ENCODE measurements around the gene DAP. TPM values are rescaled to one million over a fixed set of nuclear protein-coding genes. Genes with fewer than 3 reads are reported as not detected.

DAP gene
- total and polyA plus RNA-seq, 2 of the 13 experiments (the other 11 are each of a cell fraction or from before 2014, with no cell fraction given): 22.0 to 57.5 TPM

DNA sequence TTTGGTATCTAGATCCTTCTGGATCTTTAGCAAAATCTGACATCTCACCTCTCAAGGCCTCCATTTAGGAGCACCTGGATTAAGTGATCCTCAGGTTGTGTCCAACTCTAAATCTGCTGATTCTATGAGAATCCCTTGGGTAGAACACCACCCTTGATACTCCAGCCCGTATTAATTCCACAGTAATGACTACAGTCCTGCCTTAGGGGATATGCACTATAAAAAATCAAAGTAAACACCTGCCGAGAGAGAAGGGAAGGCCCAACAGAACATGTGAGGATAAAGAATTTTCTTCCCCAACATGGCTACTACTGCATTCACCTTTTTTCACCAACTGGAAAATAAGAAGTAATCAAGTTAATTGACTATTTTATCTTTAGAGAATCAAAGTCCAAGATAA, 27.6 kb downstream of the DAP start:
- CTCF ChIA-PET (ENCODE audit: low intra/inter-chr PET ratio, low total read pairs): no interaction called here
- no peak for DNase-seq (ENCODE audit: low spot score)
- TF ChIP-seq ZNF552 (CRISPR knock-in tag; IDR thresholded peaks at IDR 0.05; ENCODE audit: borderline replicate concordance) (no peak), JDP2 (CRISPR knock-in tag; IDR thresholded peaks at IDR 0.05; ENCODE audit: borderline replicate concordance) (no peak), ZNF3 (CRISPR knock-in tag; IDR thresholded peaks at IDR 0.05) (no peak), RXRB (CRISPR knock-in tag; IDR thresholded peaks at IDR 0.05; ENCODE audit: borderline replicate concordance) (no peak), FOXP4 (CRISPR knock-in tag; IDR thresholded peaks at IDR 0.05) (no peak), ZNF570 (CRISPR knock-in tag; IDR thresholded peaks at IDR 0.05; ENCODE audit: borderline replicate concordance) (no peak), NR2F6 (IDR thresholded peaks at IDR 0.05) (no peak), NR2F6 (CRISPR knock-in tag; IDR thresholded peaks at IDR 0.05) (no peak), THRA (CRISPR knock-in tag; IDR thresholded peaks at IDR 0.05; ENCODE audit: borderline replicate concordance) (no peak)
- TF ChIP-seq, protein P1, sequence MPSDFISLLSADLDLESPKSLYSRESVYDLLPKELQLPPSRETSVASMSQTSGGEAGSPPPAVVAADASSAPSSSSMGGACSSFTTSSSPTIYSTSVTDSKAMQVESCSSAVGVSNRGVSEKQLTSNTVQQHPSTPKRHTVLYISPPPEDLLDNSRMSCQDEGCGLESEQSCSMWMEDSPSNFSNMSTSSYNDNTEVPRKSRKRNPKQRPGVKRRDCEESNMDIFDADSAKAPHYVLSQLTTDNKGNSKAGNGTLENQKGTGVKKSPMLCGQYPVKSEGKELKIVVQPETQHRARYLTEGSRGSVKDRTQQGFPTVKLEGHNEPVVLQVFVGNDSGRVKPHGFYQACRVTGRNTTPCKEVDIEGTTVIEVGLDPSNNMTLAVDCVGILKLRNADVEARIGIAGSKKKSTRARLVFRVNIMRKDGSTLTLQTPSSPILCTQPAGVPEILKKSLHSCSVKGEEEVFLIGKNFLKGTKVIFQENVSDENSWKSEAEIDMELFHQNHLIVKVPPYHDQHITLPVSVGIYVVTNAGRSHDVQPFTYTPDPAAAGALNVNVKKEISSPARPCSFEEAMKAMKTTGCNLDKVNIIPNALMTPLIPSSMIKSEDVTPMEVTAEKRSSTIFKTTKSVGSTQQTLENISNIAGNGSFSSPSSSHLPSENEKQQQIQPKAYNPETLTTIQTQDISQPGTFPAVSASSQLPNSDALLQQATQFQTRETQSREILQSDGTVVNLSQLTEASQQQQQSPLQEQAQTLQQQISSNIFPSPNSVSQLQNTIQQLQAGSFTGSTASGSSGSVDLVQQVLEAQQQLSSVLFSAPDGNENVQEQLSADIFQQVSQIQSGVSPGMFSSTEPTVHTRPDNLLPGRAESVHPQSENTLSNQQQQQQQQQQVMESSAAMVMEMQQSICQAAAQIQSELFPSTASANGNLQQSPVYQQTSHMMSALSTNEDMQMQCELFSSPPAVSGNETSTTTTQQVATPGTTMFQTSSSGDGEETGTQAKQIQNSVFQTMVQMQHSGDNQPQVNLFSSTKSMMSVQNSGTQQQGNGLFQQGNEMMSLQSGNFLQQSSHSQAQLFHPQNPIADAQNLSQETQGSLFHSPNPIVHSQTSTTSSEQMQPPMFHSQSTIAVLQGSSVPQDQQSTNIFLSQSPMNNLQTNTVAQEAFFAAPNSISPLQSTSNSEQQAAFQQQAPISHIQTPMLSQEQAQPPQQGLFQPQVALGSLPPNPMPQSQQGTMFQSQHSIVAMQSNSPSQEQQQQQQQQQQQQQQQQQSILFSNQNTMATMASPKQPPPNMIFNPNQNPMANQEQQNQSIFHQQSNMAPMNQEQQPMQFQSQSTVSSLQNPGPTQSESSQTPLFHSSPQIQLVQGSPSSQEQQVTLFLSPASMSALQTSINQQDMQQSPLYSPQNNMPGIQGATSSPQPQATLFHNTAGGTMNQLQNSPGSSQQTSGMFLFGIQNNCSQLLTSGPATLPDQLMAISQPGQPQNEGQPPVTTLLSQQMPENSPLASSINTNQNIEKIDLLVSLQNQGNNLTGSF (CRISPR knock-in tag; IDR thresholded peaks at IDR 0.05): no peak
- TF ChIP-seq, protein P2, sequence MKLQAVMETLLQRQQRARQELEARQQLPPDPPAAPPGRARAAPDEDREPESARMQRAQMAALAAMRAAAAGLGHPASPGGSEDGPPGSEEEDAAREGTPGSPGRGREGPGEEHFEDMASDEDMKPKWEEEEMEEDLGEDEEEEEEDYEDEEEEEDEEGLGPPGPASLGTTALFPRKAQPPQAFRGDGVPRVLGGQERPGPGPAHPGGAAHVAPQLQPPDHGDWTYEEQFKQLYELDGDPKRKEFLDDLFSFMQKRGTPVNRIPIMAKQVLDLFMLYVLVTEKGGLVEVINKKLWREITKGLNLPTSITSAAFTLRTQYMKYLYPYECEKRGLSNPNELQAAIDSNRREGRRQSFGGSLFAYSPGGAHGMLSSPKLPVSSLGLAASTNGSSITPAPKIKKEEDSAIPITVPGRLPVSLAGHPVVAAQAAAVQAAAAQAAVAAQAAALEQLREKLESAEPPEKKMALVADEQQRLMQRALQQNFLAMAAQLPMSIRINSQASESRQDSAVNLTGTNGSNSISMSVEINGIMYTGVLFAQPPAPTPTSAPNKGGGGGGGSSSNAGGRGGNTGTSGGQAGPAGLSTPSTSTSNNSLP (IDR thresholded peaks at IDR 0.05; ENCODE audit: low read depth, low read length): no peak
- TF ChIP-seq, protein P3, sequence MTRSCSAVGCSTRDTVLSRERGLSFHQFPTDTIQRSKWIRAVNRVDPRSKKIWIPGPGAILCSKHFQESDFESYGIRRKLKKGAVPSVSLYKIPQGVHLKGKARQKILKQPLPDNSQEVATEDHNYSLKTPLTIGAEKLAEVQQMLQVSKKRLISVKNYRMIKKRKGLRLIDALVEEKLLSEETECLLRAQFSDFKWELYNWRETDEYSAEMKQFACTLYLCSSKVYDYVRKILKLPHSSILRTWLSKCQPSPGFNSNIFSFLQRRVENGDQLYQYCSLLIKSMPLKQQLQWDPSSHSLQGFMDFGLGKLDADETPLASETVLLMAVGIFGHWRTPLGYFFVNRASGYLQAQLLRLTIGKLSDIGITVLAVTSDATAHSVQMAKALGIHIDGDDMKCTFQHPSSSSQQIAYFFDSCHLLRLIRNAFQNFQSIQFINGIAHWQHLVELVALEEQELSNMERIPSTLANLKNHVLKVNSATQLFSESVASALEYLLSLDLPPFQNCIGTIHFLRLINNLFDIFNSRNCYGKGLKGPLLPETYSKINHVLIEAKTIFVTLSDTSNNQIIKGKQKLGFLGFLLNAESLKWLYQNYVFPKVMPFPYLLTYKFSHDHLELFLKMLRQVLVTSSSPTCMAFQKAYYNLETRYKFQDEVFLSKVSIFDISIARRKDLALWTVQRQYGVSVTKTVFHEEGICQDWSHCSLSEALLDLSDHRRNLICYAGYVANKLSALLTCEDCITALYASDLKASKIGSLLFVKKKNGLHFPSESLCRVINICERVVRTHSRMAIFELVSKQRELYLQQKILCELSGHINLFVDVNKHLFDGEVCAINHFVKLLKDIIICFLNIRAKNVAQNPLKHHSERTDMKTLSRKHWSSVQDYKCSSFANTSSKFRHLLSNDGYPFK (CRISPR knock-in tag; IDR thresholded peaks at IDR 0.05; ENCODE audit: borderline replicate concordance): no peak

More for the DNA sequence above, 27.6 kb downstream of the DAP start:
- in situ Hi-C loops (cut with HindIII; ENCODE audit: extremely low pct_ligation_motif_present, low pct_unique_long_range_greater_than_20kb) (no loop called here), intact Hi-C loops (cut with micrococcal nuclease; ENCODE audit: unreplicated experiment) (no loop called here)
- ATAC-seq (no peak), FAIRE-seq (no peak)
- 100% methylated on average over 2 of the region's 2 CpGs for WGBS (ENCODE audit: low lambda C conversion rate)
- Histone ChIP-seq H3K4me1 (ENCODE audit: insufficient read depth, low read length) (peaks cover 7% of the 10 kb centered on the region; the same call in 1 of the 2 replicates), H3K36me3 (replicated peaks in 1 of 2; ENCODE audit: control insufficient read depth in 1 of 2, insufficient read depth in 2 of 2, low read length in 2 of 2) (peaks cover 18 to 74% of the 10 kb centered on the region in 2 experiments), H3K4me2 (ENCODE audit: low read depth, low read length) (no peak overlapping the region), H3K9me3 (ENCODE audit: low read length) (no peaks in the 10 kb centered on the region), H3K9ac (ENCODE audit: insufficient read depth, low read depth, low read length) (no peak overlapping the region), H3K4me3 (replicated peaks in 1 of 3; ENCODE audit: insufficient read depth in 1 of 3, low read depth in 2 of 3, low read length in 3 of 3) (no peak overlapping the region), H3K27me3 (ENCODE audit: control insufficient read depth in 1 of 2, insufficient read depth in 2 of 2, low read length in 2 of 2) (no peaks in the 10 kb centered on the region), H3K27ac (ENCODE audit: extremely low read length, insufficient read depth, low read length) (no peak overlapping the region), H3K79me2 (ENCODE audit: insufficient read depth, low read length) (peaks cover 9% of the 10 kb centered on the region), H4K20me1 (ENCODE audit: insufficient read depth, low read length) (peaks cover 14% of the 10 kb centered on the region; the same call in 1 of the 2 replicates), H2AFZ (ENCODE audit: low read length) (no peak overlapping the region)
- POLR2A ChIA-PET: no interaction called here
- no TSS peak for BruUV-seq (replicated peaks)

Measured in HepG2 (cell line).